ENCODE results near the gene IL19. TPM values are rescaled to one million over a fixed set of nuclear protein-coding genes. Genes with fewer than 3 reads are reported as not detected.

IL19 gene
- polyA plus RNA-seq, 1 of the 3 experiments (the other 2 are of a cell fraction) = not detected

DNA sequence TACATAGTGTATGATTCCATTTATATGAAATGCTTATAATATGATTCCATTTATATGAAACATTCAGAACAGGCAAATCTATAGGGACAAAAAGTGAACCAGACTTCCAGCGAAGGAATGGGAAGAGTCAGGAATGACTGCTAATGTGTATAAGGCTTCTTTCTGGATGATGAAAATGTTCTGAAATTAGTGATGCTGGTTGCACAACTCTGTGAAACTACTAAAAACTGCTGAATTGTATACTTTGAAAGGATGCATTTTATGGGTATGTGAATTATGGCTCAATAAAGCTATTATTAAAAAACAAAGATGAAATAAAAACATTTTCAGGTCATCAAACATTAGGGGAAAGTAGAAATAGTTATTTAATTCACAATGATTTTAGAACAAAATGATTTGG, 112.6 kb downstream of the IL19 start:
- CTCF ChIA-PET = interaction anchor here (0.5 to 2.1 kb wide), 2 partner anchors 29 to 65 kb away, joined by 3 to 13 read pairs; no protein-coding TSS in a partner anchor
- H3K4me2 ChIP-seq = no peak overlapping the region
- WGBS (ENCODE audit: low lambda C conversion rate) = 67% methylated on average over 1 of the region's 1 CpG

DNA sequence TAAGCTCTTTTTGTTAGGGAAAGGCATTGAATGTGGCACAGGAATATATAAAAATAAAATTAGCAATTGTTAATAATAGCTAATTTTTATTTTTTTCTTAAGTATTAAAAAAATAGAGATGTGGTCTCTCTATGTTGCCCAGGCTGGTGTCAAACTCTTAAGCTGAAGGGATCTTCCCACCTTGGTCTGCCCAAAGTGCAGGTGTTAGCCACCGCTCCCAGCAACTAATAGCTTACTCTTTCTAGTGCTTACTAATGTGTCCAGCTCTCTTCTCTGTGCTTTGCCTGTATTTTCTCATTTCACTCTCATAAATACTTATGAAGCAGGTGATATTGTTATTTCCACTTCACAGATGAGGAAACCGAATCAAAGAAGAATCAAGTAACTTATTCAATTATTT, 113.3 kb downstream of the IL19 start:
- H3K27ac ChIP-seq (ENCODE audit: low read depth in 2 of 2, low read length in 1 of 2) = no peak overlapping the region
- ChIA-PET CTCF (interaction anchor here (0.5 to 2.1 kb wide), 2 partner anchors 28 to 66 kb away, joined by 3 to 13 read pairs; no protein-coding TSS in a partner anchor), POLR2A (no interaction called here)
- no peaks in the 10 kb centered on the region; the same call in 1 of the 2 replicates for H3K9me3 ChIP-seq
- no peaks in the 10 kb centered on the region for H3K9me2 ChIP-seq
- no peak overlapping the region for H2AFZ ChIP-seq (ENCODE audit: low read depth)
- TF ChIP-seq, protein P1, sequence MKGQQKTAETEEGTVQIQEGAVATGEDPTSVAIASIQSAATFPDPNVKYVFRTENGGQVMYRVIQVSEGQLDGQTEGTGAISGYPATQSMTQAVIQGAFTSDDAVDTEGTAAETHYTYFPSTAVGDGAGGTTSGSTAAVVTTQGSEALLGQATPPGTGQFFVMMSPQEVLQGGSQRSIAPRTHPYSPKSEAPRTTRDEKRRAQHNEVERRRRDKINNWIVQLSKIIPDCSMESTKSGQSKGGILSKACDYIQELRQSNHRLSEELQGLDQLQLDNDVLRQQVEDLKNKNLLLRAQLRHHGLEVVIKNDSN (IDR thresholded peaks at IDR 0.05; ENCODE audit: borderline replicate concordance, low read depth) = no peak
- TF ChIP-seq, protein P2, sequence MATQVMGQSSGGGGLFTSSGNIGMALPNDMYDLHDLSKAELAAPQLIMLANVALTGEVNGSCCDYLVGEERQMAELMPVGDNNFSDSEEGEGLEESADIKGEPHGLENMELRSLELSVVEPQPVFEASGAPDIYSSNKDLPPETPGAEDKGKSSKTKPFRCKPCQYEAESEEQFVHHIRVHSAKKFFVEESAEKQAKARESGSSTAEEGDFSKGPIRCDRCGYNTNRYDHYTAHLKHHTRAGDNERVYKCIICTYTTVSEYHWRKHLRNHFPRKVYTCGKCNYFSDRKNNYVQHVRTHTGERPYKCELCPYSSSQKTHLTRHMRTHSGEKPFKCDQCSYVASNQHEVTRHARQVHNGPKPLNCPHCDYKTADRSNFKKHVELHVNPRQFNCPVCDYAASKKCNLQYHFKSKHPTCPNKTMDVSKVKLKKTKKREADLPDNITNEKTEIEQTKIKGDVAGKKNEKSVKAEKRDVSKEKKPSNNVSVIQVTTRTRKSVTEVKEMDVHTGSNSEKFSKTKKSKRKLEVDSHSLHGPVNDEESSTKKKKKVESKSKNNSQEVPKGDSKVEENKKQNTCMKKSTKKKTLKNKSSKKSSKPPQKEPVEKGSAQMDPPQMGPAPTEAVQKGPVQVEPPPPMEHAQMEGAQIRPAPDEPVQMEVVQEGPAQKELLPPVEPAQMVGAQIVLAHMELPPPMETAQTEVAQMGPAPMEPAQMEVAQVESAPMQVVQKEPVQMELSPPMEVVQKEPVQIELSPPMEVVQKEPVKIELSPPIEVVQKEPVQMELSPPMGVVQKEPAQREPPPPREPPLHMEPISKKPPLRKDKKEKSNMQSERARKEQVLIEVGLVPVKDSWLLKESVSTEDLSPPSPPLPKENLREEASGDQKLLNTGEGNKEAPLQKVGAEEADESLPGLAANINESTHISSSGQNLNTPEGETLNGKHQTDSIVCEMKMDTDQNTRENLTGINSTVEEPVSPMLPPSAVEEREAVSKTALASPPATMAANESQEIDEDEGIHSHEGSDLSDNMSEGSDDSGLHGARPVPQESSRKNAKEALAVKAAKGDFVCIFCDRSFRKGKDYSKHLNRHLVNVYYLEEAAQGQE (IDR thresholded peaks at IDR 0.05; ENCODE audit: low read depth, low read length) = no peak
- TF ChIP-seq FOSL2 (IDR thresholded peaks at IDR 0.05; ENCODE audit: borderline replicate concordance, low read depth) = no peak
- TF ChIP-seq GABPA (IDR thresholded peaks at IDR 0.05; ENCODE audit: low read depth) = no peak
- TF ChIP-seq, protein P3, sequence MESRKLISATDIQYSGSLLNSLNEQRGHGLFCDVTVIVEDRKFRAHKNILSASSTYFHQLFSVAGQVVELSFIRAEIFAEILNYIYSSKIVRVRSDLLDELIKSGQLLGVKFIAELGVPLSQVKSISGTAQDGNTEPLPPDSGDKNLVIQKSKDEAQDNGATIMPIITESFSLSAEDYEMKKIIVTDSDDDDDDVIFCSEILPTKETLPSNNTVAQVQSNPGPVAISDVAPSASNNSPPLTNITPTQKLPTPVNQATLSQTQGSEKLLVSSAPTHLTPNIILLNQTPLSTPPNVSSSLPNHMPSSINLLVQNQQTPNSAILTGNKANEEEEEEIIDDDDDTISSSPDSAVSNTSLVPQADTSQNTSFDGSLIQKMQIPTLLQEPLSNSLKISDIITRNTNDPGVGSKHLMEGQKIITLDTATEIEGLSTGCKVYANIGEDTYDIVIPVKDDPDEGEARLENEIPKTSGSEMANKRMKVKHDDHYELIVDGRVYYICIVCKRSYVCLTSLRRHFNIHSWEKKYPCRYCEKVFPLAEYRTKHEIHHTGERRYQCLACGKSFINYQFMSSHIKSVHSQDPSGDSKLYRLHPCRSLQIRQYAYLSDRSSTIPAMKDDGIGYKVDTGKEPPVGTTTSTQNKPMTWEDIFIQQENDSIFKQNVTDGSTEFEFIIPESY (IDR thresholded peaks at IDR 0.05; ENCODE audit: borderline replicate concordance, low read depth) = no peak
- WGBS (ENCODE audit: low lambda C conversion rate) = 42% methylated on average over 2 of the region's 2 CpGs
- no peak overlapping the region for H3K4me2 ChIP-seq
- H3K4me3 ChIP-seq (ENCODE audit: low read depth in 2 of 2, low read length in 1 of 2) = no peak overlapping the region
- peaks cover 5% of the 10 kb centered on the region; the same call in 1 of the 2 replicates for H3K27me3 ChIP-seq (ENCODE audit: insufficient read depth)
- H3K9ac ChIP-seq = no peak overlapping the region
- H4K20me1 ChIP-seq (ENCODE audit: insufficient read depth) = no peaks in the 10 kb centered on the region
- H3K36me3 ChIP-seq (replicated peaks in 1 of 2; ENCODE audit: control insufficient read depth in 1 of 2, insufficient read depth in 2 of 2, low read length in 1 of 2) = no peaks in the 10 kb centered on the region
- no peaks in the 10 kb centered on the region for H3K79me2 ChIP-seq (ENCODE audit: insufficient read depth)
- H3K4me1 ChIP-seq (ENCODE audit: control insufficient read depth in 1 of 2, insufficient read depth in 2 of 2, low read depth in 1 of 2, low read length in 1 of 2) = no peaks in the 10 kb centered on the region
- H3F3A ChIP-seq (replicated peaks; ENCODE audit: insufficient read depth) = no peaks in the 10 kb centered on the region
- no peak for DNase-seq

More for the DNA sequence above, 112.6 kb downstream of the IL19 start:
- no peak overlapping the region for H3K27ac ChIP-seq (ENCODE audit: low read depth in 2 of 2, low read length in 1 of 2)
- TF ChIP-seq MEF2A (IDR thresholded peaks at IDR 0.05; ENCODE audit: borderline replicate concordance, low read depth) (no peak), GABPA (IDR thresholded peaks at IDR 0.05; ENCODE audit: low read depth) (no peak), FOXJ3 (CRISPR knock-in tag; IDR thresholded peaks at IDR 0.05) (no peak), EP300 (IDR thresholded peaks at IDR 0.05; ENCODE audit: borderline replicate concordance in 1 of 2, low read depth in 1 of 2, low read length in 1 of 2) (no peak), RCOR1 (IDR thresholded peaks at IDR 0.05; ENCODE audit: low read length) (no peak), FOSL2 (IDR thresholded peaks at IDR 0.05; ENCODE audit: borderline replicate concordance, low read depth) (no peak), NRF1 (IDR thresholded peaks at IDR 0.05; ENCODE audit: low read depth, low read length) (no peak), RFX5 (IDR thresholded peaks at IDR 0.05; ENCODE audit: low read length) (no peak), FOXM1 (IDR thresholded peaks at IDR 0.05; ENCODE audit: low read depth) (no peak), GATA2 (CRISPR knock-in tag; IDR thresholded peaks at IDR 0.05) (no peak), SMC3 (IDR thresholded peaks at IDR 0.05; ENCODE audit: low read depth, low read length) (no peak), YY1 (IDR thresholded peaks at IDR 0.05; ENCODE audit: low read depth) (no peak), MXI1 (IDR thresholded peaks at IDR 0.05; ENCODE audit: low read depth, low read length) (no peak), ELF1 (IDR thresholded peaks at IDR 0.05) (no peak)
- TF ChIP-seq, protein P1 (IDR thresholded peaks at IDR 0.05; ENCODE audit: borderline replicate concordance, low read depth) = no peak
- H3K27me3 ChIP-seq (ENCODE audit: insufficient read depth) = peaks cover 5% of the 10 kb centered on the region; the same call in 1 of the 2 replicates
- no peaks in the 10 kb centered on the region for H3F3A ChIP-seq (replicated peaks; ENCODE audit: insufficient read depth)
- no peaks in the 10 kb centered on the region for H4K20me1 ChIP-seq (ENCODE audit: insufficient read depth)
- POLR2A ChIA-PET = no interaction called here
- H3K36me3 ChIP-seq (replicated peaks in 1 of 2; ENCODE audit: control insufficient read depth in 1 of 2, insufficient read depth in 2 of 2, low read length in 1 of 2) = no peaks in the 10 kb centered on the region
- H3K9me3 ChIP-seq = no peaks in the 10 kb centered on the region; the same call in 1 of the 2 replicates
- H2AFZ ChIP-seq (ENCODE audit: low read depth) = no peak overlapping the region
- H3K9ac ChIP-seq = no peak overlapping the region
- no peaks in the 10 kb centered on the region for H3K4me1 ChIP-seq (ENCODE audit: control insufficient read depth in 1 of 2, insufficient read depth in 2 of 2, low read depth in 1 of 2, low read length in 1 of 2)
- H3K79me2 ChIP-seq (ENCODE audit: insufficient read depth) = no peaks in the 10 kb centered on the region
- H3K4me3 ChIP-seq (ENCODE audit: low read depth in 2 of 2, low read length in 1 of 2) = no peak overlapping the region
- DNase-seq = no peak
- no peaks in the 10 kb centered on the region for H3K9me2 ChIP-seq
